Endothelial cell of umbilical vein (primary cell): ENCODE measurements around the gene SCGB1D2. TPM values are rescaled to one million over a fixed set of nuclear protein-coding genes. Genes with fewer than 3 reads are reported as not detected.

Source experiments
- BruUV-seq: library from RNA; stranded (reverse); fragments of 400-500 nt; replicated peaks from 2 replicates; lab custom pipeline; 2021; lab: Mats Ljungman, UMichigan
- CTCF ChIA-PET: fragments of 300-600, 350-600 bp; sonication (Branson Sonifier 250); formaldehyde crosslinking; loops from one replicate; lab custom pipeline; 2021; ENCODE audit warnings: antibody characterized with exemption, inconsistent platforms; lab: Charles Lee
- POLR2A ChIA-PET: fragments of 300-600, 350-600 bp; sonication (Branson Sonifier 250); formaldehyde crosslinking; loops from one replicate; lab custom pipeline; 2021; ENCODE audit warnings: antibody characterized with exemption, inconsistent platforms; lab: Charles Lee
- DNase-seq: peaks from one replicate; pipeline ENCODE4 v3.0.0-alpha.2; 2011; ENCODE audit warnings: low read depth, low spot score
- FAIRE-seq: peaks from 2 replicates; lab custom pipeline; 2011; peaks lifted over from hg19 to GRCh38; lab: Jason Lieb, UNC
- H2AFZ ChIP-seq: 2 replicates; pipeline ENCODE4 v1.6.0; 2012; ENCODE audit warnings: low read depth, low read length, control low read depth, inconsistent platforms
- H3K27ac ChIP-seq: 2 replicates; pipeline ENCODE4 v1.5.1; 2011; ENCODE audit warnings: low read depth, mild to moderate bottlenecking, control low read depth, low read length, moderate library complexity; ENCODE audit not compliant: insufficient read depth
- H3K27me3 ChIP-seq, 2 experiments: 2 replicates each; pipeline versions ENCODE4 v1.6.0 to v1.6.1; 2011; ENCODE audit warnings: low read length in 2 of 2, mixed read lengths in 1 of 2; ENCODE audit not compliant: control insufficient read depth in 2 of 2, insufficient read depth in 2 of 2
- H3K36me3 ChIP-seq, 2 experiments: 2 replicates in 1 of 2; 3 replicates in 1 of 2; pipeline ENCODE4 v1.5.1; 2011; ENCODE audit warnings: low read length in 2 of 2, mild to moderate bottlenecking in 1 of 2, moderate library complexity in 1 of 2; ENCODE audit not compliant: control insufficient read depth in 2 of 2, insufficient read depth in 2 of 2; ENCODE audit errors: extremely low read depth in 1 of 2
- H3K4me1 ChIP-seq: 3 replicates; pipeline ENCODE4 v1.5.1; 2011; ENCODE audit warnings: mild to moderate bottlenecking, low read length; ENCODE audit not compliant: control insufficient read depth, insufficient read depth; ENCODE audit errors: extremely low read depth
- H3K4me2 ChIP-seq: 2 replicates; pipeline ENCODE4 v1.6.1; 2011; ENCODE audit warnings: low read length, control low read depth, mixed read lengths; ENCODE audit not compliant: insufficient read depth
- H3K4me3 ChIP-seq, 3 experiments: fragments of 200-600 bp in 1 of 3; sonication (generic), shearing (Covaris generic) in 1 of 3; replicated peaks in 1 of 3; 2 replicates each; pipeline ENCODE4 v1.5.1; 2011 to 2016; ENCODE audit warnings: control low read depth in 3 of 3, low read length in 3 of 3, mild to moderate bottlenecking in 2 of 3, inconsistent platforms in 1 of 3, low read depth in 1 of 3, moderate library complexity in 1 of 3; ENCODE audit not compliant: insufficient read depth in 1 of 3
- H3K79me2 ChIP-seq: 2 replicates; pipeline ENCODE4 v1.6.0; 2012; ENCODE audit warnings: low read length, inconsistent platforms; ENCODE audit not compliant: control insufficient read depth, insufficient read depth
- H3K9ac ChIP-seq: replicated peaks from 2 replicates; pipeline ENCODE3; 2011; ENCODE audit warnings: low read length, control low read depth; ENCODE audit not compliant: insufficient read depth; ENCODE audit errors: extremely low read depth
- H3K9me1 ChIP-seq: replicated peaks from 3 replicates; pipeline ENCODE4 v1.6.0; 2011; ENCODE audit warnings: mild to moderate bottlenecking, low read length; ENCODE audit not compliant: control insufficient read depth, insufficient read depth; ENCODE audit errors: extremely low read depth
- H3K9me3 ChIP-seq: replicated peaks from 2 replicates; pipeline ENCODE4 v1.5.1; 2012; ENCODE audit warnings: low read length, inconsistent platforms; ENCODE audit not compliant: control insufficient read depth, insufficient read depth
- H4K20me1 ChIP-seq: replicated peaks from 2 replicates; pipeline ENCODE3; 2011; ENCODE audit warnings: mild to moderate bottlenecking, low read length; ENCODE audit not compliant: control insufficient read depth, insufficient read depth; ENCODE audit errors: extremely low read depth
- CTCF ChIP-seq, 2 donors: IDR thresholded peaks; 1 replicate in 1 of 2; 2 replicates in 1 of 2; pipeline ENCODE4 v1.5.1; 2011; ENCODE audit warnings: low read length in 2 of 2, mild to moderate bottlenecking in 2 of 2, moderate library complexity in 2 of 2, control low read depth in 1 of 2, inconsistent platforms in 1 of 2, low read depth in 1 of 2; ENCODE audit not compliant: insufficient read depth in 1 of 2; ENCODE audit errors: extremely low read depth in 1 of 2
- EZH2 ChIP-seq: IDR thresholded peaks from 2 replicates; pipeline ENCODE4 v1.6.1; 2012; ENCODE audit warnings: borderline replicate concordance, low read depth, mild to moderate bottlenecking, moderate library complexity, low read length, inconsistent platforms; ENCODE audit not compliant: severe bottlenecking
- FOS ChIP-seq: IDR thresholded peaks from 2 replicates; pipeline ENCODE4 v1.6.1; 2011; ENCODE audit warnings: mild to moderate bottlenecking, low read length, moderate library complexity, borderline replicate concordance; ENCODE audit not compliant: insufficient read depth
- GATA2 ChIP-seq: IDR thresholded peaks from 2 replicates; pipeline ENCODE4 v1.7.0; 2011; ENCODE audit warnings: low read depth, mild to moderate bottlenecking, moderate library complexity, mixed read lengths, low read length; ENCODE audit not compliant: insufficient read length, insufficient read depth
- JUN ChIP-seq: IDR thresholded peaks from 2 replicates; pipeline ENCODE4 v1.6.1; 2011; ENCODE audit warnings: borderline replicate concordance, low read depth; ENCODE audit not compliant: insufficient read length, insufficient read depth
- MYC ChIP-seq: IDR thresholded peaks from one replicate; pipeline ENCODE4 v1.6.1; 2011; ENCODE audit warnings: mild to moderate bottlenecking, low read depth, low read length
- POLR2A ChIP-seq: IDR thresholded peaks from 2 replicates; pipeline ENCODE4 v1.6.1; 2012; ENCODE audit warnings: low read depth, mild to moderate bottlenecking, control low read depth, low read length
- POLR2AphosphoS5 ChIP-seq: IDR thresholded peaks from 2 replicates; pipeline ENCODE4 v1.6.1; 2012; ENCODE audit warnings: low read depth, mild to moderate bottlenecking, control low read depth, low read length, moderate library complexity; ENCODE audit not compliant: insufficient read depth
- dilution Hi-C: fragments of 300-500 bp; cut with MboI; formaldehyde crosslinking; loops from one replicate; pipeline ENCODE4 v1.15.0; 2019; ENCODE audit warnings: low sequenced_read_pairs; ENCODE audit not compliant: extremely low pct_ligation_motif_present
- intact Hi-C: fragments of 100-400 bp; cut with micrococcal nuclease; formaldehyde crosslinking; loops from one replicate; pipeline ENCODE4 v1.10.0; 2022
- polyA plus RNA-seq, 4 experiments: library from polyadenylated mRNA; depleted of rRNA in 3 of 4; stranded (reverse) in 3 of 4; unstranded in 1 of 4; fragments of >200 nt; gene quantifications; 2 replicates each; pipeline versions ENCODE4 v1.2.1 to v1.2.3, GENCODE V29; 2011 to 2012; ENCODE audit warnings: missing spikeins in 1 of 4
- total RNA-seq: library from RNA; stranded (reverse); gene quantifications from 2 replicates; pipeline ENCODE4 v1.2.3, GENCODE V29; 2021
- TF ChIP-seq, protein P1 (sequence below): IDR thresholded peaks from 2 replicates; pipeline ENCODE4 v1.6.1; 2011; ENCODE audit not compliant: insufficient read depth, insufficient read length

The SCGB1D2 gene
- total and polyA plus RNA-seq, 2 donors (not counting 3 experiments of a cell fraction or from before 2014, with no cell fraction given) = not detected

DNA sequence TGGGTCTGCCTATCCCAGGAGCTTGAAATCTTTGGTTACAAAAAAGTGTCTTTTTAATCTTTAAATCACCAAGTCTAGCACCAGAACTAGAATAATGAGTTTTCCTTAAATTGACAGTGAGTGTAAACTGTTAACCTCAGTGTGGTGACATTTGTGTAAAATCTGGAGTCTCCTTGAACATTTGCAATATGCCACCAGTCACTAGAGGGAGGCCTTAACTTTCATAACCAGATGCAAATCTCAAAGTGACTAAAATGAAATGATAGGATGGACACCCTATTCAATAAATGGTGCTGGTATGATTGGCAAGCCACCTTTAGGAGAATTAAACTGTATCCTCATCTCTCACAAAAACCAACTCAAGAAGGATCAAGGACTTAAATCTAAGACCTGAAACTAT, 8.3 kb upstream of the SCGB1D2 start:
- no peaks in the 10 kb centered on the region for H3K9me1 ChIP-seq
- no TSS peak for BruUV-seq
- ChIA-PET POLR2A (no interaction called here), CTCF (interaction anchor here (0.7 to 1.2 kb wide), 3 partner anchors 29 to 80 kb away, joined by 3 to 7 read pairs (median 4); no protein-coding TSS in a partner anchor)
- no peak overlapping the region for H2AFZ ChIP-seq
- dilution Hi-C loops (no loop called here), intact Hi-C loops (no loop called here)
- no peaks in the 10 kb centered on the region for H3K79me2 ChIP-seq
- peaks cover 13% of the 10 kb centered on the region in 2 experiments for H3K27me3 ChIP-seq
- H3K9ac ChIP-seq = no peak overlapping the region
- no peak for DNase-seq
- no peaks in the 10 kb centered on the region for H3K36me3 ChIP-seq
- no peak for FAIRE-seq
- no peaks in the 10 kb centered on the region for H3K4me1 ChIP-seq
- H3K4me3 ChIP-seq = no peak overlapping the region
- no peak overlapping the region for H3K27ac ChIP-seq
- TF ChIP-seq MYC = no peak
- no peak for TF ChIP-seq POLR2AphosphoS5
- H4K20me1 ChIP-seq = no peaks in the 10 kb centered on the region
- no peak overlapping the region for H3K4me2 ChIP-seq
- no peaks in the 10 kb centered on the region for H3K9me3 ChIP-seq

- Histone ChIP-seq H3K27ac (no peak overlapping the region), H3K9ac (no peak overlapping the region), H3K4me1 (no peaks in the 10 kb centered on the region), H4K20me1 (no peaks in the 10 kb centered on the region), H3K4me2 (no peak overlapping the region), H3K9me1 (no peaks in the 10 kb centered on the region), H3K79me2 (no peaks in the 10 kb centered on the region), H3K9me3 (no peaks in the 10 kb centered on the region), H2AFZ (no peak overlapping the region), H3K36me3 (no peaks in the 10 kb centered on the region), H3K27me3 (peaks cover 13 to 16% of the 10 kb centered on the region in 2 experiments), H3K4me3 (no peak overlapping the region)
- TF ChIP-seq CTCF (IDR thresholded peaks at IDR 0.05; ENCODE audit: extremely low read depth in 1 of 2, insufficient read depth in 1 of 2, low read depth in 1 of 2, low read length in 2 of 2) = no peak
- TF ChIP-seq POLR2A = no peak
- no peak for TF ChIP-seq EZH2
- no peak for TF ChIP-seq FOS
- no peak for TF ChIP-seq JUN
- TF ChIP-seq, protein P1, sequence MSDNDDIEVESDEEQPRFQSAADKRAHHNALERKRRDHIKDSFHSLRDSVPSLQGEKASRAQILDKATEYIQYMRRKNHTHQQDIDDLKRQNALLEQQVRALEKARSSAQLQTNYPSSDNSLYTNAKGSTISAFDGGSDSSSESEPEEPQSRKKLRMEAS = no peak
- TF ChIP-seq GATA2 = no peak
- TF ChIP-seq MYC = no peak
- TF ChIP-seq POLR2AphosphoS5 = no peak
- ChIA-PET CTCF (interaction anchor here (0.8 to 1.3 kb wide), 7 partner anchors 9 to 289 kb away, joined by 3 to 5 read pairs (median 3); no protein-coding TSS in a partner anchor), POLR2A (no interaction called here)
- BruUV-seq = no TSS peak
- no peak for FAIRE-seq
- no peak for DNase-seq
- dilution Hi-C loops = no loop called here
- intact Hi-C loops = no loop called here
These were observed 5.9 kb upstream of the SCGB1D2 start for GRCh38 chr11:62236187-62236586.
